AG20443 (cell line): ENCODE data around the gene FRYL.

Experiments
- DNase-seq: peaks from one replicate; pipeline ENCODE4 v3.0.0; 2012; ENCODE audit warnings: low spot score, mixed read lengths

The FRYL gene

DNA sequence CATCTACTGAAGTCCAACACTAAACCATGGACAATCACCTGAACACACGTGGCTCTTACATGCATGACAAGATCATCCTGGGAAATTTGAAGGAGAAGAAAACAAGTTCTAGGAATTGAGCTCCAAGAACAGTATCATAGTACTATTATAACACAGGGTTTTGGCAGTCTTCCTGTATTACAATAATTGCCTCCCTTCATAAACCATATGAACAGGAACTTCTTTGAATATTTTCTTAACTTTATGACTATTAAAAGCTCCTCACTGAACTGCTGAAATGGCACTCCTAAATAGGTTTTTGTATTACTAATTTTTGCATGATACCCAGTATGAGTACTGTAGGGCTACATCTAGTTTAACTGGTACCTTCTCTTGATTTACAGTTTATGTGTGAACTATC, 160.0 kb downstream of the FRYL start:
- DNase-seq = no peak

GRCh38 chr4:48604527-48604926, 175.6 kb downstream of the FRYL start:
- no peak for DNase-seq

DNA sequence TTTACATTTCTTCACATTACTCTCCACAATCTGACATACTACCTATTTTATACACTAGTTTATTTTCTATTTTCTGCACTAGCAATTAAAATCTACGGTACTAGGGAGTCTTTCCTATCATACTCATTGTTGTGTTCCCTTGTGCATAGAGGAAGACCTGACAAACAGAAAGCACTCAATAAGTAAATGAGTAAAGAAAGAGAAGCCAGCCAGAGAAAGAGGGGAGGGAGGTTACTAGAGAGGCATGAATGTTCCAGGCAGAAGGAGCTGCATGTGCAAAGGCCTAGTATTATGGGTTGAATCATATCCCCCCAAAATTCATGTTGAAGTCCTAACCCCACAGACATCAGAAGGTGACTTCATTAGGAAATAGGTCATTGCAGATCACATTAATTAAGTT, 176.0 kb downstream of the FRYL start:
- DNase-seq = no peak

DNA sequence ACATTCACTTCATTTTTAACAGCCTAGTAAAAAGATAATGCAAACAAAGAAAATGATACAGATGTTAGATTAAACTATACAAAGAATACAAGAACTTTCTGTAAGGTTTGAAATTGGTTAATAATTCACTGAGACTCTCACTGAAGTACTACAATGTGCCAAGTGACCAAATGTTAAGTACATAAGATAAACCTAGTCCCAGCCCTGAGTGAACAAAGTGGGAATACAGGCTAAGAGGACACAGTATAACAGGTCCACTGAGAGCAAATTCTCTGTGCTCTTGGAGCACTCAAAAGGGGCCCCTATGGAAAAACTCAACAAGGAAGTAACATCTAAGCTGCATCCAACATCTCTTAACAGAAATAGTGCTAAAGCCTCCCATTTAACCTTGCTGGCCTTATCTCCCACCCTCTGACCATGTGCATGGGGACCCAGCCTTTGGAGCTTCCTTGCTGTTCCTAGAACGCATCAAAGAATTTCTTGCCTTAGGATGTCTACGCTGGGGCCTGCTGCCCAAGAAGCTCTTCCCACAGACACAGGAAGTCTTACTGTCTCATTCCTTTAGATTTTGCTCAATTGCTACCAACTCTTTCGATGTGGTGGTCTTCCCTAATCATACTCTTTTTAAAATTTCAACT, 176.6 kb downstream of the FRYL start:
- DNase-seq = no peak

DNA sequence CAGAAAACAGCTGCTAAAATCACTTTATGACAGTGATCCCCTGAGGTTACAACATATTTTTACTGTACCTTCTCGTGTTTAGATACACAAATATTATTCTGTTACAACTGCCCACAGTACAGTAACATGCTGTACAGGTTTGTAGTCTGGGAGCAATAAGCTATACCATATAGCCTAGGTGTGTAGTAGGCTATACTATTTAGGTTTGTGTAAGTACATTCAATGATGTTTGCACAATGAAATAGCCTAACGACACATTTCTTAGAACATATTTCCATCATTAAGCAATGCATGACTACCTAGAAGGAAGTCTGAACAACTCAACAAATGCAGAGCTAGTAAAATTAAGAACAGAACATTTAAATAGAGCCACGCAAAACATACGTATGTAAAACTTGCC, 177.3 kb downstream of the FRYL start:
- no peak for DNase-seq

DNA sequence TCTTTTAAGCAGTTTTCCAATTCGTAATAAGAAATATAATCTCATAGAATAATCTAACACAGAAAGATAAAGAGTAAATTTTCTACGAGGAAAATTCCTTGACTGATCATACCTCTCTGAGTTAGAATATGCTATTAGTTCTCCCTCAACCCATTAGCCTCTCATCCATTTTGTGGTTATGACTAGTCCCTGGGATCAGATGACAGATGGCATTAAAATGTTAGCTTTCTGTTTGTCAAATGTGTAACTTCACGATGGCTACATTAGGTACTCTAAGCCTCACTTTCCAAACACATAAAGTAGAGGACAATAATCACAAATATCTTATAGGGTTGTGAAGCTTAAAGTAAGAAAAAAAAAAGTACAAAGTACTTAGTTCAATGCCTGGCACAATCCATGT, 177.9 kb downstream of the FRYL start:
- DNase-seq = peak; percentile 42

DNA sequence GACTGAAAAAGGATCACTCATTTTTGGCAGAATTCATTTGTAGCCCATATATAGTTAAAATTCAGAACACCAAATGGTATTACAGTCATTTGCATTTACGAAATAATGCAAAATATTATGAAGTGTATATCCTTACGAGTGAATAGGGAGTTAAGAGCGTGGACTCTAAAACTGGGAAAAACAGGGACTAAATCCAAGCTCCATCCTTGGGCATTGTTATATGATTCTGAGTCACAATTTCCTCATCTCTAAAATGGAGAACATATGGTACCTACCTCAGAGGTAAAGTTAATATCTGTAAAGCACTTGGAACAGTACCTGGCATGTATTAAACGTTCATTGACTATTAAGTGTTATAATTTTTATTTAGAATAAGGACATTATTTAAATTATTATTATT, 183.7 kb downstream of the FRYL start:
- no peak for DNase-seq

- DNase-seq = no peak
Measured at GRCh38 chr4:48594180-48594579, 185.9 kb downstream of the FRYL start.

- DNase-seq = no peak
Measured at GRCh38 chr4:48591372-48591771, 188.7 kb downstream of the FRYL start.

GRCh38 chr4:48590884-48591283, 189.2 kb downstream of the FRYL start:
- no peak for DNase-seq

DNA sequence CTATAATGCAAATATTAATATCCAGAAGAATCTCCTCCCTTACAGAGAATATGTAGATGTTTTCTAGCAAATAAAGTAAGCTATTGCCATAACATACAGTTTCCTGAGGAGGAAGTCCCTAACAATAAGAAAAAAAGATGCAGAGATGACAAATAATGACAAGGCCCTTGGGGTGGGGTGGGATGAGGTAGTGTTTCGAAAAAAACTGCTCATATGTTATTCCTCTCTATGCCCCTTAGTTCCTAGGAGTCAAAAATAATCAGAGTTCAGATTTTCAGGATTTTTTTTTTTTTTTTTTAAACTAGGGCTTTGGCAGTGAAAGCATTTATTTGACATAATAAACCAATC, 191.0 kb downstream of the FRYL start:
- DNase-seq = no peak

GRCh38 chr4:48588230-48589097, 191.6 kb downstream of the FRYL start:
- no peak for DNase-seq

- no peak for DNase-seq
Measured at GRCh38 chr4:48585401-48585800, 194.7 kb downstream of the FRYL start.

- DNase-seq = peak; percentile 69
Measured at GRCh38 chr4:48578132-48578968, 201.7 kb downstream of the FRYL start.

DNA sequence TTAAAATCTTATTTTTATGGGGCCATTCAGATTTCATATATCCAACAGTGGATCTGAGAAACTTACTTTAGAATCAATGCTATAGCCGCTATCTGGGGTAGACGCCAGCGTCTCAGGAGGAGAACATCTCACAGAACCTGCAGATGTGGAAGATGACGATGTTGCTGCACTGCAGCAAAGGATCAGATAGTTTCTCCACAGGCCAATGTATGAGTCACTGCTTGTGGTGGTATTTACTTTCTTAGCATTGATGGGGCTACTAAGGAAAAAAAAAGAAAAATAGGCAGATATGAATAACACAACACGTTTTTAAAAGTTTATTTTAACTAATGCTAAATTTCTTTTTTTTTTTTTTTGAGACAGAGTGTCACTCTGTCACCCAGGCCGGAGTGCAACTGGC, 204.1 kb downstream of the FRYL start:
- peak; percentile 14 for DNase-seq

GRCh38 chr4:48571471-48571870, 208.6 kb downstream of the FRYL start:
- no peak for DNase-seq

DNA sequence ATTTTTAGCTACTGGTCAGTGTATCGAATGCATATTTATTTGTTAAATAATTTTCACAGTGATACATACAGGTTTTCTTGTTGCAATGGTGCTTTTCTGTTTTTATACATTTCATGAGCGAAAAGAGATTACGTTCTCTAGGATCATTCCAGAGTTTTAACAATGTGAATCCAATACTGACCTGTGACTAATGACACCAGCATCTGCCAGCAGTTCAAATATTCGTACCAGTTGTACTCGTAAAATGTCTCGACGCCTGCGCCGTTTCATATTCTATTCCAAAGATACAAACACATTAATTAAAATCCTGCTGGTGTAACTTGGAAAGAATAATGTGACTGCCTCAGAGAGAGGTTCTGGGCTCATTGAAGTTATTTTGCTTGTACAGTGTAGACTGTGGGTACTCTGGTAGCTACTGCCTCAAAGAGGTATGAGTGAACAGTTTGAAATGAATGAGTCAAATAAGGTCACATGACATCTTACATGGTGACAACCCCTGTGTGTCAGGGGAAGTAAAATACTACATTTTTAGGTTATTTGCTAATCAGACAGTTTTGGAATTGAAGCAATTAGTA, 209.3 kb downstream of the FRYL start:
- peak; percentile 67 for DNase-seq

DNA sequence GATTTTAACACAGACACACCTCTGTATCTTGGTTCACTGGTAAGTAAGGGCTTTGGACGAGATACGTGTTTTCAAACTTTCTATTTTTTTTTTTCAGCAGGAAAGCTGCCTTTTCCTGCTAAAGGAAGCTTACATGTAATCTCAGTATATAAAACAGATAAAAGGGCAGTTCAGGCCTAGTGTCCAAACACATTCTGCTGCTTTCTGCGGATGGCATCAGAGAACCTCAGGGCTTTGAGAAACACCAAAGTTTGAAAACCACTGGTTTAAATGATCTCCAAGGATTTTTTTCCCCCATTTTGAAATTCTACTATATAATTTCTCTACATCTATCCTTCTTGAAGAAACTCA, 214.1 kb downstream of the FRYL start:
- no peak for DNase-seq

GRCh38 chr4:48565362-48566033, 214.6 kb downstream of the FRYL start:
- DNase-seq = no peak

GRCh38 chr4:48564151-48564550, 215.9 kb downstream of the FRYL start:
- DNase-seq = no peak

- no peak for DNase-seq
Measured at GRCh38 chr4:48558819-48559218, 221.3 kb downstream of the FRYL start.

- DNase-seq = no peak
Measured at GRCh38 chr4:48558026-48558425, 222.1 kb downstream of the FRYL start.
